ENCODE data around the gene C18orf63. TPM values are rescaled to one million over a fixed set of nuclear protein-coding genes. Genes with fewer than 3 reads are reported as not detected.

The C18orf63 gene
- total and polyA plus RNA-seq, 4 donors = not detected

DNA sequence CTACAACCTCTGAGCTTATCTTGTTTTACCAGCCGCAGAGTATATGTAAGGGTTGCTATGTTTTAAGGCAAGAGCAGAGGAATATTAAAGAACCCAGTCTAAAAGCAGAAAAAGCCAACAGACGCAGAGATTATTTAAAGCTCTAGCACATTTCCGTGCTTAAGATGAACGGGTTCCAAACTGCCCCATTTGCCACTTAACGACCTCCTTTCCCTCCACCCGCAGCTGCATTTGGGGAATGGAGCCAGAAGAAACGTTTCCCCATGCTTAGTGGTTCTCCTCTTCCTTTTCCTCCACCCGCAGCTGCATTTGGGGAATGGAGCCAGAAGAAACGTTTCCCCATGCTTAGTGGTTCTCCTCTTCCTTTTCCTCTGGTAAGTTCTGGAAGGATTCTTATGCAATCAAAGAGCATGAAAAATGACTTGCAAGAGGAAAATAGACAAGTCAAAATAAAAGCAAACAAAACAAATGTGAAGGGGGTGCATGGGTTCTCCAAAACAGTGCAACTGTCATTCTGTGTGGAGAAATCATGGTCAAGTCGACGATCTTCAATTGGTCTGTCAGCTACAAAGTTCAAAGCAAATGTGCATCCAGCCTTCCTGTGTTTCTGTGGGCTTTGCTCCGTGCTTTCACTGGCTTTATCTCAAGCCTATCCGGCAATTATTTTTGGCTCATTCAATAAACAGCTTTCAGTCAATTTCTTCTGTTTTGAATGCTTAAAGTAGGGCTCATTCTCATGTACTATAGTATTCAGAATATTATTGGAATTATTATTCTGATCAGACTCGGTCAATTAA, 83.7 kb downstream of the C18orf63 start:
- no peaks in the 10 kb centered on the region for H3K36me3 ChIP-seq (ENCODE audit: control insufficient read depth in 4 of 4, insufficient read depth in 3 of 4, low read depth in 1 of 4, low read length in 3 of 4)
- H3K27ac ChIP-seq (ENCODE audit: low read depth in 1 of 2, low read length in 2 of 2) = no peak overlapping the region
- WGBS = 58% methylated on average over 14 of the region's 14 CpGs
- DNase-seq (ENCODE audit: low spot score) = peak; percentile 19
- peaks cover 0 to 9% (median 4%) of the 10 kb centered on the region in 4 donors for H3K4me1 ChIP-seq (ENCODE audit: control insufficient read depth in 4 of 4, insufficient read depth in 4 of 4, low read length in 3 of 4)
- H3K9ac ChIP-seq (ENCODE audit: low read depth in 1 of 2, low read length in 2 of 2) = no peak overlapping the region
- H3K4me3 ChIP-seq (ENCODE audit: low read depth in 1 of 3, low read length in 3 of 3) = no peak overlapping the region
- TF ChIP-seq RXRA (IDR thresholded peaks at IDR 0.05) = no peak
- TF ChIP-seq, protein P1, sequence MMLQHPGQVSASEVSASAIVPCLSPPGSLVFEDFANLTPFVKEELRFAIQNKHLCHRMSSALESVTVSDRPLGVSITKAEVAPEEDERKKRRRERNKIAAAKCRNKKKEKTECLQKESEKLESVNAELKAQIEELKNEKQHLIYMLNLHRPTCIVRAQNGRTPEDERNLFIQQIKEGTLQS (IDR thresholded peaks at IDR 0.05) = no peak
- TF ChIP-seq FOXA1 (IDR thresholded peaks at IDR 0.05) = no peak
- no peak for TF ChIP-seq RAD21 (IDR thresholded peaks at IDR 0.05)
- TF ChIP-seq SP1 (IDR thresholded peaks at IDR 0.05) = no peak
- no peak for TF ChIP-seq YY1 (IDR thresholded peaks at IDR 0.05)
- H3K27me3 ChIP-seq (ENCODE audit: control insufficient read depth in 4 of 4, insufficient read depth in 4 of 4, low read length in 3 of 4) = no peaks in the 10 kb centered on the region
- H3K9me3 ChIP-seq (ENCODE audit: control insufficient read depth in 4 of 4, low read length in 3 of 4) = no peaks in the 10 kb centered on the region

DNA sequence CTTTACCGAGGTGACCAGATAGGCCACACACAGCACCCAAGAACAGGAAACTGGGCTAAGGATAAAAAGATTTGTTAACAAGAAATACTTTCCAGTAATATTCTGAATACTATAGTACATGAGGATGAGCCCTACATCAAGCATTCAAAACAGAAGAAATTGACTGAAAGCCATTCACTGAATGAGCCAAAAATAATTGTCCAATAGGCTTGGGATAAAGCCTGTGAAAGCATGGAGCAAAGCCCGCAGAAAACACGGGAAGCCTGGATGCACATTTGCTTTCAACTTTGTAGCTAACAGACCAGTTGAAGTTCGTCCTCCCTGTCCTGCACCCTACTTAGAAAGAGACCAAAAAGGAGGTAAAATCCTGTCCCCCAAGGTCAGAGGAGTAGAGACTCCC, 85.2 kb downstream of the C18orf63 start:
- H3K9ac ChIP-seq (ENCODE audit: low read depth in 1 of 2, low read length in 2 of 2) = no peak overlapping the region
- no peak overlapping the region for H3K4me3 ChIP-seq (ENCODE audit: low read depth in 1 of 3, low read length in 3 of 3)
- DNase-seq (ENCODE audit: low spot score) = no peak
- no peaks in the 10 kb centered on the region for H3K36me3 ChIP-seq (ENCODE audit: control insufficient read depth in 4 of 4, insufficient read depth in 3 of 4, low read depth in 1 of 4, low read length in 3 of 4)
- no peaks in the 10 kb centered on the region for H3K27me3 ChIP-seq (ENCODE audit: control insufficient read depth in 4 of 4, insufficient read depth in 4 of 4, low read length in 3 of 4)
- no peak overlapping the region for H3K27ac ChIP-seq (ENCODE audit: low read depth in 1 of 2, low read length in 2 of 2)
- no peak for TF ChIP-seq EGR1 (IDR thresholded peaks at IDR 0.05; ENCODE audit: low read depth in 2 of 2)
- TF ChIP-seq YY1 (IDR thresholded peaks at IDR 0.05) = no peak
- TF ChIP-seq SP1 (IDR thresholded peaks at IDR 0.05) = no peak
- no peak for TF ChIP-seq FOXA2 (IDR thresholded peaks at IDR 0.05)
- TF ChIP-seq, protein P2, sequence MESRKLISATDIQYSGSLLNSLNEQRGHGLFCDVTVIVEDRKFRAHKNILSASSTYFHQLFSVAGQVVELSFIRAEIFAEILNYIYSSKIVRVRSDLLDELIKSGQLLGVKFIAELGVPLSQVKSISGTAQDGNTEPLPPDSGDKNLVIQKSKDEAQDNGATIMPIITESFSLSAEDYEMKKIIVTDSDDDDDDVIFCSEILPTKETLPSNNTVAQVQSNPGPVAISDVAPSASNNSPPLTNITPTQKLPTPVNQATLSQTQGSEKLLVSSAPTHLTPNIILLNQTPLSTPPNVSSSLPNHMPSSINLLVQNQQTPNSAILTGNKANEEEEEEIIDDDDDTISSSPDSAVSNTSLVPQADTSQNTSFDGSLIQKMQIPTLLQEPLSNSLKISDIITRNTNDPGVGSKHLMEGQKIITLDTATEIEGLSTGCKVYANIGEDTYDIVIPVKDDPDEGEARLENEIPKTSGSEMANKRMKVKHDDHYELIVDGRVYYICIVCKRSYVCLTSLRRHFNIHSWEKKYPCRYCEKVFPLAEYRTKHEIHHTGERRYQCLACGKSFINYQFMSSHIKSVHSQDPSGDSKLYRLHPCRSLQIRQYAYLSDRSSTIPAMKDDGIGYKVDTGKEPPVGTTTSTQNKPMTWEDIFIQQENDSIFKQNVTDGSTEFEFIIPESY (IDR thresholded peaks at IDR 0.05) = no peak
- TF ChIP-seq RXRA (IDR thresholded peaks at IDR 0.05) = no peak
- peaks cover 0 to 6% (median 3%) of the 10 kb centered on the region in 4 donors for H3K4me1 ChIP-seq (ENCODE audit: control insufficient read depth in 4 of 4, insufficient read depth in 4 of 4, low read length in 3 of 4)
- no peaks in the 10 kb centered on the region for H3K9me3 ChIP-seq (ENCODE audit: control insufficient read depth in 4 of 4, low read length in 3 of 4)
- WGBS = 88% methylated on average over 4 of the region's 4 CpGs

DNA sequence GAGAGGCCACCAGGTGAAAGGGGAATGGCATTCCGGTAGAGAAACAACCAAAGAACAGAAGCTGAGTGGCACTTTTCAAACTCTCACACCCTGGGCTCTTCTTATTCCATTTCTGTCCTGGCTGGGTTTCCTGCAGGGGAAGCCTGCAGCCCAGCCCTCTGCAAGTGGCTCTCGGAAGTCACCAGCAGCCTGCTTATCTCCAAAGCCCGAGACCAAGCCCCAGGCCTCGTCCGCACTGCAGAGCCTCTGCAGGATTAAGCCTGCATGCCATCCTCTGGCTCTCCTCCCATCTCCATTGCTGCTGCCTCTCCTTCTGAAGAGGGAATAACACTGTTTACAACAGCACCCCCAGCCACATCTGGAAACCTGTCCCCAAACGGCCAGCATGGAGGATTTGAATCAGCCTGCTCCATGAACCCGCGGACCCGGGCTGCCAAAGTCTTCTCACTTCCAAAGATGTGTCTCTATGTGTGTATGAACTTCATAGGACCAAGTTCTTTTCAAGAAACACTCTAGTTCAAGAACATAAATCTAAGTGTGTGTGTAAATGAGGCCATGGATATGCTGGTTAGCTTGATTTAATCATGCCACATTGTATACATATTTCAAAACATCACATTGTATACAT, 87.3 kb downstream of the C18orf63 start:
- no peak for DNase-seq (ENCODE audit: low spot score)
- Histone ChIP-seq H3K9me3 (ENCODE audit: control insufficient read depth in 4 of 4, low read length in 3 of 4) (no peaks in the 10 kb centered on the region), H3K9ac (ENCODE audit: low read depth in 1 of 2, low read length in 2 of 2) (no peak overlapping the region), H3K36me3 (ENCODE audit: control insufficient read depth in 4 of 4, insufficient read depth in 3 of 4, low read depth in 1 of 4, low read length in 3 of 4) (no peaks in the 10 kb centered on the region), H3K27me3 (ENCODE audit: control insufficient read depth in 4 of 4, insufficient read depth in 4 of 4, low read length in 3 of 4) (no peaks in the 10 kb centered on the region), H3K4me1 (ENCODE audit: control insufficient read depth in 4 of 4, insufficient read depth in 4 of 4, low read length in 3 of 4) (no peaks in the 10 kb centered on the region), H3K27ac (ENCODE audit: low read depth in 1 of 2, low read length in 2 of 2) (no peak overlapping the region), H3K4me3 (ENCODE audit: low read depth in 1 of 3, low read length in 3 of 3) (no peak overlapping the region)
- TF ChIP-seq TAF1 (conservative IDR thresholded peaks at IDR 0.05) (no peak), EGR1 (IDR thresholded peaks at IDR 0.05; ENCODE audit: low read depth in 2 of 2) (no peak), RAD21 (IDR thresholded peaks at IDR 0.05) (no peak), YY1 (IDR thresholded peaks at IDR 0.05) (no peak), GABPA (IDR thresholded peaks at IDR 0.05 in 1 of 2, conservative IDR thresholded peaks at IDR 0.05 in 1 of 2) (no peak)
- TF ChIP-seq, protein P3, sequence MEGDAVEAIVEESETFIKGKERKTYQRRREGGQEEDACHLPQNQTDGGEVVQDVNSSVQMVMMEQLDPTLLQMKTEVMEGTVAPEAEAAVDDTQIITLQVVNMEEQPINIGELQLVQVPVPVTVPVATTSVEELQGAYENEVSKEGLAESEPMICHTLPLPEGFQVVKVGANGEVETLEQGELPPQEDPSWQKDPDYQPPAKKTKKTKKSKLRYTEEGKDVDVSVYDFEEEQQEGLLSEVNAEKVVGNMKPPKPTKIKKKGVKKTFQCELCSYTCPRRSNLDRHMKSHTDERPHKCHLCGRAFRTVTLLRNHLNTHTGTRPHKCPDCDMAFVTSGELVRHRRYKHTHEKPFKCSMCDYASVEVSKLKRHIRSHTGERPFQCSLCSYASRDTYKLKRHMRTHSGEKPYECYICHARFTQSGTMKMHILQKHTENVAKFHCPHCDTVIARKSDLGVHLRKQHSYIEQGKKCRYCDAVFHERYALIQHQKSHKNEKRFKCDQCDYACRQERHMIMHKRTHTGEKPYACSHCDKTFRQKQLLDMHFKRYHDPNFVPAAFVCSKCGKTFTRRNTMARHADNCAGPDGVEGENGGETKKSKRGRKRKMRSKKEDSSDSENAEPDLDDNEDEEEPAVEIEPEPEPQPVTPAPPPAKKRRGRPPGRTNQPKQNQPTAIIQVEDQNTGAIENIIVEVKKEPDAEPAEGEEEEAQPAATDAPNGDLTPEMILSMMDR (IDR thresholded peaks at IDR 0.05; ENCODE audit: low read depth, low read length, missing input control) = no peak
- 83% methylated on average over 9 of the region's 9 CpGs for WGBS

All from liver (tissue), 9 donors.